ENCODE measurements around the gene SLC23A3. TPM values are rescaled to one million over a fixed set of nuclear protein-coding genes. Genes with fewer than 3 reads are reported as not detected.

SLC23A3 gene
- total and polyA plus RNA-seq, 5 donors from 2014 or later: 1.3 TPM; not detected in 4

GRCh38 chr2:219120082-219120481, 49.7 kb downstream of the SLC23A3 start:
- no peak overlapping the region for H3K4me3 ChIP-seq (ENCODE audit: low read depth, low read length)
- no peaks in the 10 kb centered on the region for H3K9me3 Mint-ChIP-seq
- H3K27me3 ChIP-seq (ENCODE audit: control insufficient read depth, insufficient read depth, low read length): no peaks in the 10 kb centered on the region
- no peaks in the 10 kb centered on the region for H3K27me3 Mint-ChIP-seq
- H3K36me3 Mint-ChIP-seq: peaks cover 8% of the 10 kb centered on the region
- no peak overlapping the region for H3K4me3 Mint-ChIP-seq
- no peaks in the 10 kb centered on the region for H3K9me3 ChIP-seq (ENCODE audit: control insufficient read depth in 2 of 2, low read length in 2 of 2)
- DNase-seq: no peak
- H3K4me1 Mint-ChIP-seq: peaks cover 12 to 21% (median 19%) of the 10 kb centered on the region in 4 donors
- no peak for ATAC-seq (ENCODE audit: low read depth in 2 of 2)
- no peak overlapping the region for H3K27ac Mint-ChIP-seq
- H3K27ac ChIP-seq (ENCODE audit: insufficient read depth, low read length, poor library complexity, severe bottlenecking): no peak overlapping the region
- H3K4me1 ChIP-seq (ENCODE audit: control insufficient read depth, insufficient read depth, low read length, poor library complexity, severe bottlenecking): no peaks in the 10 kb centered on the region
- H3K36me3 ChIP-seq (ENCODE audit: control insufficient read depth, insufficient read depth, low read length): peaks cover 6% of the 10 kb centered on the region

GRCh38 chr2:219119422-219120043, 50.3 kb downstream of the SLC23A3 start:
- Mint-ChIP-seq H3K4me1 (peaks cover 8 to 17% (median 14%) of the 10 kb centered on the region in 4 donors), H3K27ac (no peak overlapping the region), H3K9me3 (no peaks in the 10 kb centered on the region), H3K36me3 (peaks cover 11% of the 10 kb centered on the region), H3K4me3 (no peak overlapping the region), H3K27me3 (no peaks in the 10 kb centered on the region)
- peak in 1 of 2 donors; percentile 42 for ATAC-seq (ENCODE audit: low read depth in 2 of 2)
- Histone ChIP-seq H3K27me3 (ENCODE audit: control insufficient read depth, insufficient read depth, low read length) (no peaks in the 10 kb centered on the region), H3K4me3 (ENCODE audit: low read depth, low read length) (no peak overlapping the region), H3K4me1 (ENCODE audit: control insufficient read depth, insufficient read depth, low read length, poor library complexity, severe bottlenecking) (no peaks in the 10 kb centered on the region), H3K36me3 (ENCODE audit: control insufficient read depth, insufficient read depth, low read length) (peaks cover 6% of the 10 kb centered on the region), H3K27ac (ENCODE audit: insufficient read depth, low read length, poor library complexity, severe bottlenecking) (no peak overlapping the region), H3K9me3 (ENCODE audit: control insufficient read depth in 2 of 2, low read length in 2 of 2) (no peaks in the 10 kb centered on the region)
- DNase-seq: peak; percentile 22 to 53 (median 34)

- no peak for ATAC-seq (ENCODE audit: low read depth in 2 of 2)
- Mint-ChIP-seq H3K36me3 (peaks cover 17% of the 10 kb centered on the region), H3K4me1 (peaks cover 7 to 16% (median 10%) of the 10 kb centered on the region in 4 donors), H3K9me3 (no peaks in the 10 kb centered on the region), H3K4me3 (no peak overlapping the region), H3K27ac (no peak overlapping the region), H3K27me3 (no peaks in the 10 kb centered on the region)
- Histone ChIP-seq H3K27me3 (ENCODE audit: control insufficient read depth, insufficient read depth, low read length) (no peaks in the 10 kb centered on the region), H3K36me3 (ENCODE audit: control insufficient read depth, insufficient read depth, low read length) (no peaks in the 10 kb centered on the region), H3K4me3 (ENCODE audit: low read depth, low read length) (no peak overlapping the region), H3K4me1 (ENCODE audit: control insufficient read depth, insufficient read depth, low read length, poor library complexity, severe bottlenecking) (no peaks in the 10 kb centered on the region), H3K27ac (ENCODE audit: insufficient read depth, low read length, poor library complexity, severe bottlenecking) (no peak overlapping the region), H3K9me3 (ENCODE audit: control insufficient read depth in 2 of 2, low read length in 2 of 2) (no peaks in the 10 kb centered on the region)
- no peak for DNase-seq
These were observed 51.3 kb downstream of the SLC23A3 start for GRCh38 chr2:219118504-219118903.

GRCh38 chr2:219116776-219117646, 52.8 kb downstream of the SLC23A3 start:
- Histone ChIP-seq H3K9me3 (ENCODE audit: control insufficient read depth in 2 of 2, low read length in 2 of 2) (no peaks in the 10 kb centered on the region), H3K36me3 (ENCODE audit: control insufficient read depth, insufficient read depth, low read length) (no peaks in the 10 kb centered on the region), H3K27ac (ENCODE audit: insufficient read depth, low read length, poor library complexity, severe bottlenecking) (no peak overlapping the region), H3K27me3 (ENCODE audit: control insufficient read depth, insufficient read depth, low read length) (no peaks in the 10 kb centered on the region), H3K4me1 (ENCODE audit: control insufficient read depth, insufficient read depth, low read length, poor library complexity, severe bottlenecking) (no peaks in the 10 kb centered on the region), H3K4me3 (ENCODE audit: low read depth, low read length) (no peak overlapping the region)
- peaks cover 20% of the 10 kb centered on the region for H3K36me3 Mint-ChIP-seq
- no peak for ATAC-seq (ENCODE audit: low read depth in 2 of 2)
- no peak for DNase-seq
- H3K9me3 Mint-ChIP-seq: no peaks in the 10 kb centered on the region
- peaks cover 6 to 14% (median 12%) of the 10 kb centered on the region in 4 donors for H3K4me1 Mint-ChIP-seq
- H3K27me3 Mint-ChIP-seq: no peaks in the 10 kb centered on the region
- no peak overlapping the region for H3K4me3 Mint-ChIP-seq
- no peak overlapping the region for H3K27ac Mint-ChIP-seq

GRCh38 chr2:219112651-219113338, 57.0 kb downstream of the SLC23A3 start:
- H3K27ac Mint-ChIP-seq: no peak overlapping the region
- peaks cover 15% of the 10 kb centered on the region for H3K36me3 Mint-ChIP-seq
- DNase-seq (no peak), ATAC-seq (ENCODE audit: low read depth in 2 of 2) (no peak)
- H3K27ac ChIP-seq (ENCODE audit: insufficient read depth, low read length, poor library complexity, severe bottlenecking): no peak overlapping the region
- peaks cover 4 to 15% (median 14%) of the 10 kb centered on the region in 4 donors for H3K4me1 Mint-ChIP-seq
- peaks cover 0 to 2% (median 0%) of the 10 kb centered on the region in 7 donors for H3K9me3 Mint-ChIP-seq
- H3K36me3 ChIP-seq (ENCODE audit: control insufficient read depth, insufficient read depth, low read length): peaks cover 8% of the 10 kb centered on the region
- no peaks in the 10 kb centered on the region for H3K27me3 Mint-ChIP-seq
- no peak overlapping the region for H3K4me3 ChIP-seq (ENCODE audit: low read depth, low read length)
- H3K4me1 ChIP-seq (ENCODE audit: control insufficient read depth, insufficient read depth, low read length, poor library complexity, severe bottlenecking): no peaks in the 10 kb centered on the region
- no peaks in the 10 kb centered on the region for H3K9me3 ChIP-seq (ENCODE audit: control insufficient read depth in 2 of 2, low read length in 2 of 2)
- no peak overlapping the region for H3K4me3 Mint-ChIP-seq
- H3K27me3 ChIP-seq (ENCODE audit: control insufficient read depth, insufficient read depth, low read length): no peaks in the 10 kb centered on the region

GRCh38 chr2:219112062-219112406, 57.8 kb downstream of the SLC23A3 start:
- Histone ChIP-seq H3K4me1 (ENCODE audit: control insufficient read depth, insufficient read depth, low read length, poor library complexity, severe bottlenecking) (no peaks in the 10 kb centered on the region), H3K27ac (ENCODE audit: insufficient read depth, low read length, poor library complexity, severe bottlenecking) (no peak overlapping the region), H3K4me3 (ENCODE audit: low read depth, low read length) (no peak overlapping the region), H3K27me3 (ENCODE audit: control insufficient read depth, insufficient read depth, low read length) (no peaks in the 10 kb centered on the region), H3K36me3 (ENCODE audit: control insufficient read depth, insufficient read depth, low read length) (peaks cover 8% of the 10 kb centered on the region), H3K9me3 (ENCODE audit: control insufficient read depth in 2 of 2, low read length in 2 of 2) (no peaks in the 10 kb centered on the region)
- ATAC-seq (ENCODE audit: low read depth in 2 of 2): no peak
- peaks cover 15% of the 10 kb centered on the region for H3K36me3 Mint-ChIP-seq
- H3K27ac Mint-ChIP-seq: no peak overlapping the region
- no peak for DNase-seq
- no peak overlapping the region for H3K4me3 Mint-ChIP-seq
- peaks cover 4 to 15% (median 14%) of the 10 kb centered on the region in 4 donors for H3K4me1 Mint-ChIP-seq
- H3K27me3 Mint-ChIP-seq: no peaks in the 10 kb centered on the region
- H3K9me3 Mint-ChIP-seq: peaks cover 0 to 2% (median 0%) of the 10 kb centered on the region in 7 donors
